HG02678 (cell line): ENCODE data around the gene AKT3.
"Not testable (repeated sequence)": the region's sequence is repeated elsewhere in the genome, so short reads cannot be mapped to it uniquely, and the experiment has no call there.

Experiments
- ATAC-seq: cut with Tn5 transposase; IDR thresholded peaks from one replicate; pipeline ENCODE4 v1.9.1; 2021; ENCODE audit warnings: mild to moderate bottlenecking, moderate library complexity; ENCODE audit not compliant: unreplicated experiment

Gene AKT3

DNA sequence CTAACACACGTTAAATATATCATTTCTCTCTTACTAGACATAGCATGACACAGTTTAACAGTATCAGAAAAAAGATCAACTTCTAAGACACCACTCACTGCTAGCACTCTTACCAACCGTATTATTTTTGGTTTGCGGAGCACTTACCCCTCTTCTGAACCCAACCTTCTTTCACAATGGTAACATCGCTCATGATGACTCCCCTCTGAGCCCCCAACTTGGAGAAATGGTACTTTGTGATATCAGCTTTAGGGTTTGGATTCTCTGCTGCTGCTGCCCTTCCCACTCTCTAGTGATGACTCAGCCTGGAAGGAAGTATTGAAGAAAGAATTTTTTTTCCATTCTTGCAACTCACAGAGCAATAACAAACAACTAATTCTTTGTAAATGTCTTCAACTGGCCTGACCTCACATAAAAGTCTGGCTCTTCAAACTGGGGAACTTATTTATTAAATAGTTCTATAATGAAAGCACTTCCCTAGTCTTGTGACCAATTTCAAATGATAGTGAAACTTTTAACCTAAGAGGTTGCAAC is 7.0 kb downstream of the AKT3 start:
- ATAC-seq = no peak

DNA sequence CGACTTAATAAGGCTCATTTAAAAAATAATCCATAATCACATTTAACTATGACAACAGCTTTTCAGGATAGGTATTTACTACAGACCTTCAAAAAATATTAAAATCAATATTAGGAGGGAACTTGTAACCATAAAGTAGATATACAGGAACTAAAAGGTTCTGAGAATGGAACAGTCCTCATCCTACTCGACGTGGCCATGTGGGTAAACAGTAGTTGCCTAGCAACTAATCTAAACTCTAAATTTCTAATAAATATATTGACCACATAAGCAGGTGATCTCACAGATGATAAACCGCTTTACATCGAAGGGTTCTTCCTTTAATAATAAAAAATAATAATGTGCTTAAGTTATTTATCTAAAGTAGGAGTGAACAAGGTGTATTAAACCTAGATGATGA is 7.9 kb downstream of the AKT3 start:
- ATAC-seq = no peak

DNA sequence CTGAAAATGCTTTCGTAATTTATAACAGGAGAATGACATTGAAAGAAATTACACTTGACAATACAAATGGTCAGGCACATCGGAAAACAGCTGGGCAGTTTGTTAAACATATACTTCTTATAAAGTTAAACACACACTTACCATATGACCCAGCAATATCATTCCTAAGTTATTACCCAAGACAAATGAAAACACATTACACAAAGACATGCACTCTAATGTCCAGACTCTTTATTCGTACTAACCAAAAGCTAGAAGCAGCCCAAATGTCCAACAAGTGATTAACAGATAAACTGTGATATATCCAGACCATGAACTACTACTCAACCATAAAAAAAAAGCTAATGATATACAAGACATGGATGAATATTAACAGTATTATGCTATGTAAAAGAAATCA is 8.5 kb downstream of the AKT3 start:
- no peak for ATAC-seq

DNA sequence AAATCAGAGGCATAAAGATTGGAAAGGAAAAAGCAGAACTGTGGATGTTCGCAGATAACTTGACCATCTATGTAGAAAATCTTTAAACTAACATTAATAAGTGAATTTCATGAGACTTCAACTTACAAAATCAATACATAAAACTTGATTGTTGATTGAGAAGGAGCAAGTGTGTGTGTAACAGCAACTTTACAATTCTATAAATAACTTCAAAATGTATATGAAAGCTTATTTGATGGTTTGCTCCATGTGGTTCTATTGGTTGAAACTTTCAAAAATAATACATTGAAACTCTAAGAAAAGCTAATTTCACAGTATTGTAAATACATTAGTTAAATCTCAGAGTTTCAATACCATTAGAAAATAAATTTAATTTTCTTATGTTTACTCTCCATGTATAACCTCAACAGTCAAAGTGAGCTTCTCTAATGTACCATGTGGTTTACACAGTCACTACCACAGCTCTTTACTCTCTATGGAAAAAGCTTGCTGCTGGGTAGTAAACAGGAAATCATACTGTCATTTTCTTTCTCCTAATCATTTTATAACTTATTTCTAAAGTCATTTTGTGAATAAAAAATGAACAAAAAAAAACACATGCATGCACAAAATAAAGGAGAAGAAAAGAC is 12.0 kb downstream of the AKT3 start:
- ATAC-seq = peak; percentile 86

DNA sequence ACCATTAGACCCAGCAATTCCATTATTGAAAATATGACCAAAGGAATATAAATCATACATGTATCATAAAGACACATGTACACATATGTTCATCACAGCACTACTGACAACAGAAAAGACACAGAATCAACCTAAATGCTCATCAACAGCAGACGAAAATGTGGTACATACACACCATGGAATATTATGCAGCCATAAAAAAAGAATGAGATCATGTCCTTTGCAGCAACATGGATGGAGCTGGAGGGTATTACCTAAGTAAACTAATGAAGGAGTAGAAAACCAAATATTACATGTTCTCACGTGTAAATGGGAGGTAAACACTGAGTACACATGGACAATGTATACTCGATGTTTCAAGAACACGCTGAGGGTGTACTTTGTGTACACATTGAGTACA is 15.9 kb downstream of the AKT3 start:
- ATAC-seq = no peak

DNA sequence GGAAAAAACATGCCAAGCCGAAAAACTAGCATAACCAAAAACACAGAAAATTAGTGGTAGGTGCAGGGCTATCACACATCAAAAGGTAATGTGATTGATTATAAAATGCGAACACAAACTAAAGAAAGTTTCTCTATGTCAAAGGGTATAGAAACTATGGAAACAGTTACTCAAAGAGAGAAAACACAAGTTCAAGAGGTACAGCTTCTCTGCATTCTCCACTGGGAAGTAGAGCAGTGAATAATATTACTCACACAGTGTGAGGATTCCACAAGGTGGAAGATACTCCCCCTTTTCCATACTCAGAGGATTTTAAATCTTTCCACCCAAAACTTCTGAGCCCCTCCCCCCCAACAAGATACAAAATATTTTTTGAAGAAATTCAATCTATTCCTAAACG is 18.6 kb downstream of the AKT3 start:
- no peak for ATAC-seq

DNA sequence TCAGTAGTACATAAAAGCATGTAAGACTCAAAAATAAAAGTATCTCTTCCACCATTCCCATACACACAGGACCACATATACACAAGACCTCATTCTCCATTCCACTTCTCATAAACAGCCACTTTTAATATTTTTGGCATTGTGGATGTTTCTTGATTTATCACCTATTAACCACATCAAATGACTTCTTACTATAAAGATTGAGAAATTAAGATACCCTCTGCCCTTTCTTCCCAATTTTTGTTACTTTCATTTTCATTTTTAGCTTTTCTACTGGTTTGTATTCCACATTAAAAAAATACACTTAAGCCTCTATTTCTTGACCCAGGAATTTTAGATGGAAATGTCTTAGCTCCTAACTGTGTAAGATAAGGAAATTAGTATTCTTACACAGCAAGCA is 22.8 kb downstream of the AKT3 start:
- no peak for ATAC-seq

DNA sequence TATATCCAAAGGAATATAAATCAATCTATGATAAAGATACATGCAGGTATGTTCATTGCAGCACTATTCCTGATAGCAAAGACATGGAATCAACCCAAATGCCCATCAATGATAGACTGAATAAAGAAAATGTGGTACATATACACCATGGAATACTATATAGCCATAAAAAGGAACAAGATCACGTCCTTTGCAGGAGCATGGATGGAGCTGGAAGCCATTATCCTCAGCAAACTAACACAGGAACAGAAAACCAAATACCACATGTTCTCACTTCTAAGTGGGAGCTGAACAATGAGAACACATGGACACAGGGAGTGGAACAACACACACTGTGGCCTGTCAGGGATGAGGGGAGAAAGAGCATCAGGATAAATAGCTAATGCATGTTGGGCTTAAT is 25.1 kb downstream of the AKT3 start:
- not testable (repeated sequence) for ATAC-seq

DNA sequence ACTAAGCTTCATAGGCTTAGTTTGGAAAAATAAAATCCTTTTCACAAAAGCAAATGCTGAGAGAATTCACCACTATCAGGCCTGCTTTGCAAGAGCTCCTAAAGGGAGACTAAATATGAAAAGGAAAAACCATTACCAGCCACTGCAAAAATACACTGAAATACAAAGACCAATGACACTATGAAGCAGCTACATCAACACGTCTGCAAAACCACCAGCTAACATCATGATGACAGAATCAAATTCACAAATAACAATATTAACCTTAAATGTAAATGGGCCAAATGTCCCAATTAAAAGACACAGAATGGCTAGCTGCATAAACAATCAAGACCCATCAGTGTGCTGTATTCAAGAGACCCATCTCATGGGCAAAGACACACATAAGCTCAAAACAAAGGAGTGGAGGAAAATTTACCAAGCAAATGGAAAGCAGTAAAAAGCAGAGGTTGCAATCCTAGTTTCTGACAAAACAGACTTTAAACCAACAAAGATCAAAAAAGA is 28.8 kb downstream of the AKT3 start:
- ATAC-seq = no peak

DNA sequence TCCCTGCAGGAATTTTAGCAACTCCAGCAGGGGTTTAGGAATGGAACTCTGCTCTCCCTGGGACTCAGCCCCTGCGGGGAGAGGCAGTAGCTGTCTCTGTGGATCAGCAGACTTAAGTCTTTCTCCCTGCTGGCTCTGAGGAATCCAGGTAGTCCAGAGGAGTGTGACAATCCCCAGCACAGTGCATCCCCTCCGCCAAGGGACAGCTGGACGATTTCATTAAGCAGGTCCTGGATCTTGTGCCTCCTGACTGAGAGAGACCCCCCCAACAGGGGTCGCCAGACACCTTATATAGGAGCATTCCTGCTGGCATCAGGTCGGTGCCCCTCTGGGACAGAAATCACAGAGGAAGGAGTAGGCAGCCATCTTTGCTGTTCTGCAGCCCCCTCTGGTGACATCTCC is 30.6 kb downstream of the AKT3 start:
- ATAC-seq = no peak

DNA sequence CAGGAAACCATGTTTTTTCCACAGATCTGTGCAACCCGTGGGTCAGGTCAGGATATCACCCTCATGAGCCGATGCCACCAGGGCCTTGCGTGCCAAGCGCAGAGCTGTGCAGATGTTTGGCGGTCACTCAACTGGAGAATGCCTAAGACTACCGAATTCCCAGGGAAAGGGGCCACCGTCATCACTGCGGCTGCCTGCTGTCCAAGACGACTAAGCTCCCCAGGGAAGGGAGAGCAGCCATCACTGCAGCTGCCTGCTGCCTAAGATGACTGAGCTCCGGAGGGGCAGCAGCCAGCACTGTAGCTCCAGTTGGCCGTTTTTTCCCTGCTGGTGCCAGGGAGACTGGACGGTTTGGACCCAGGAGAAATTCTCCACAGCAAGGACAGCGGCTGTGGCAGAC is 31.1 kb downstream of the AKT3 start:
- no peak for ATAC-seq

DNA sequence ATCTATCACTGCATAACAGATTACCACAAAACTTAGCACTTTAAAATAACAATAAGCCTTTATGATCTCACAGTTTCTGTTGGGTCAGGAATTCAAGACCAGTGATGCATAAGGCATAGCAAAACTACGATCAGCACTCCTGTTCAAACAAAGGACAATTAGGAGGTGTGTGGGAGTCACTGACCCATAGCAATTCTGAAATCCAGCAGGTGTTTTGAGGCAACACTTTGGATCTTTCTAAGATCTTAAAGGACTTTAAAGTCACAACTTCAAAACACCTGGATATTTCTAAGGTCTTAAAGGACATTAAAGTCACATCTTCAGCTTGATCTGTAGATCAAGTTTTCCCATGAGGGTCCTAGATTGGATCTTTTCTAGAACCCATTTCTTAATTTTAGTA is 35.3 kb downstream of the AKT3 start:
- no peak for ATAC-seq

DNA sequence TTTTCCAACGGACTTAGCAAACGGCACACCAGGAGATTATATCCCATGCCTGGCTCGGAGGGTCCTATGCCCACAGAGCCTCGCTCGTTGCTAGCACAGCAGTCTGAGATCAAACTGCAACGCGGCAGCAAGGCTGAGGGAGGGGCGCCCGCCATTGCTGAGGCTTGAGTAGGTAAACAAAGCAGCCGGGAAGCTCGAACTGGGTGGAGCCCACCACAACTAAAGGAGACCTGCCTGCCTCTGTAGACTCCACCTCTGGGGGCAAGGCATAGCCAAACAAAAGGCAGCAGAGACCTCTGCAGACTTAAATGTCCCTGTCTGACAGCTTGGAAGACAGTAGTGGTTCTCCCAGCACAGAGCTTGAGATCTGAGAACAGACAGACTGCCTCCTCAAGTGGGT is 42.7 kb downstream of the AKT3 start:
- not testable (repeated sequence) for ATAC-seq

DNA sequence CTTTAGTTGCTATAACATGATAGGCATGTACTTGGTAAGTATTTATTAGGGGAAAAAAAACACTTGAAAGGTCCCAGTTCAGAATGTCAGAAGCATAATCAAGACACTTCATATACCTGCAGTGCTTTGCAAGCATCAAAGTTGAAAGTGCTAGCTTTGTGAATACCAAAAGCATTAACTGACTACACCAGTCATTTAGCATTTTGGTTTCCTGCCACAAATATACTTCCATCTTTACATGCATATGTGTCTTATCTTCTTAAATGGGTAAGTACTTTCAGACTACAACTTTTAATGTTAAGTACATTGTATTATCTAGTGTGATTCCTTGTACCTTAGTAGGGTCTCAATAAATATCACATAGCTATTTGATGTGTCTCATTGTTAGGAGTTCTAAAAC is 43.7 kb downstream of the AKT3 start:
- ATAC-seq = no peak

DNA sequence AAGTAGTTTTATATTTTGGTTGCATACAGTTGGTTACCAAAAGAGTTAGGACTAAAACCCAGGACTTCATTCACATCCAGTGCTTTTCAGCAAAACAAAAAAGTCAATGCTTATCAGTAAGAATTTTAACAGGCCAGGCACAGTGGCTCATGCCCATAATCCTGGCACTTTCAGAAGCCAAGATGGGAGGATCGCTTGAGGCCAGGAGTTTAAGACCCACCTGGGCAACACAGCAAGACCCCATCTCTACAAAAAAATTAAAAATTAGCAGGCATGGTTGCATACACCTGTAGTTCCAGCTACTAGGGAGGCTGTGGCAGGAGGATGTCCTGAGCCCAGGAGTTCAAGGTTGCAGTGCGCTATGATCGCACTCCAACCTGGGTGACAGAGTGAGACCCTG is 47.3 kb downstream of the AKT3 start:
- no peak for ATAC-seq

DNA sequence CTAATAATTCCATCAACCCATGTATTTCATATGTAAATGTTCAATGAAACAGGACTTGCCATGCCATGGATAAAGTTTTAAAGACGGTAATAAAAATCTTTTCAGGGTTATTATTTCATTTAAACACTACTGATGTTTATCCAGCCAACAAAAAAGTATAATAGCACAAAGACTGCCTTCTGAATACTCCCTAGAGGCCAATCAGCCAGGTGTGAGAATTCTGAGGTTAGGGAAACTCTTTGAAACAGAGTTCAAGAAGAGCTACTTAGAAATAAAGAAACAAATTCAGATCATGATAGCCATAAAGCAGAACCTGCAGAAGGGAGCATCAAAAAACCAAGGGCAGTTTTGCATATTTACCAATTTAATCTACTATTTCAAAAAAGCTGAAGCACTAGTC is 48.7 kb downstream of the AKT3 start:
- no peak for ATAC-seq

DNA sequence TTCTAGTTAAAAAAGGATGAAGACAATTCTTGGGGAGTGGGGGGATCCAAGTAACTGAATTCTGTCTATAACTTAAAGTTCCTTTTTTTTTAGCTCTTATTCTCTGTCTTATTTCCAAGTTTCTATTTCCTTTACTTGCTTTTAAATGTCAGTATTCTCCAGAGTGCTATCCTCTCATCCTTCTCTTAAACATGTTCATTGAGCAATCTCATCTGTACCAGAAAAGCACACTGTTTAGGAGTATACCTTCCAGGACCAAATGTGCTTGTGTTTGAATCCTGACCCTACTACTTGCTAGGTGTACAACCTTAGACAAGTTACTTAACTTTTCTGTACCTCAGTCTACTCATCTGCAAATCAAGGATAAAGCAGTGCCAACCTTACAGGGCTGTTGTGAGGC is 50.1 kb downstream of the AKT3 start:
- ATAC-seq = no peak

DNA sequence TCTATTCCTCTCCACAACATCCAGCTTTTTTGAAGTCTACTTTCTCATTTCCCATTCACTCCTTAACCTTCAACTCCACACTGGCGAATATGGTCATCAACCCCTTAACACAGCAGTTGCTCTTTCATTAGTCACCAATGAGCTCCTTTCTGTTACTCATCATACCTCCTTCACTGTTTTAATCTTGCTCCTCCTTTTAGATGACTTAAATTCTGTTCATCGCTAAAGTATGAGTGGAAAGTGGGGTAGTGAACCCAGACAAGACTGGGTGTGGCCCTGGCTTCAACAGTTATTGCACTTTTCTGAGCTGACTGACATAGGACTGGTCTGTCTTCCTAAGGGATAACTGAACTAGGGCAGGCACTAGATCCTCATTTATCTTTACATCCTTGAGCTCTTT is 51.3 kb downstream of the AKT3 start:
- no peak for ATAC-seq

DNA sequence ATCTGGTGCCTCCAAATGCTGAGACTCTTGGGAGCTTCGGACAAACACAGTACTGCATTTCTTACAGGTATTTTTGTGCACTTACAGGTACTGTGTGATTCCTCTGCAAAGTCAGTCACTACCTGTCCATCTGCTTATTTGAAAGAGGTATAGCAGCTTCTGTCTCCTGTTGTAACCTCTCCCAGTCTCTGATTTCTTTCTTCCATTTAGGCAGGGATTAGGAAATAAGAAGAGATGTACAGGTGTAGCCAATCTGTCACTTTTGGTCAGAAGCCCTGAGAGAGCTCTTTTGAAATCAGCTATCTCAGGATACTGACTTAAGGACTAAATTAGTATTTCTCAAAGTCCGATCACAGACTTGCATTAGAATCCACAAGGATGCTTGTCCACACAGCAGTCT is 54.0 kb downstream of the AKT3 start:
- no peak for ATAC-seq

DNA sequence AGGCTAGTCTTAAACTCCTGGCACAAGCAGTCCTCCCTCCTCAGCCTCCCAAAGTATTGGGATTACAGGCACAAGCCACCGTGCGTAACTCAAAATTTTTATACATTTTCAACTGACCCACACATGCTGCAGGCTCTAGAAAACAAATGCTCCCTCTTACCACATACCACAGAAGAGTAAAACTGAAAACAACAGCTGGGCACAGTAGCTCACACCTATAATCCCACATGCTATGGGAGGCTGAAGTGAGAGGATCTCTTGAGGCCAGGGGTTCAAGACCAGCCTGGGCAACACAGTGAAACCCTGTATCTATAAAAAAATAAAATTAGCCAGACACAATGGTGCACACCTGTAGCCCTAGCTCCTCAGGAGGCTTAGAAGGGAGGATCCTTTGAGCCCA is 56.7 kb downstream of the AKT3 start:
- ATAC-seq = no peak

DNA sequence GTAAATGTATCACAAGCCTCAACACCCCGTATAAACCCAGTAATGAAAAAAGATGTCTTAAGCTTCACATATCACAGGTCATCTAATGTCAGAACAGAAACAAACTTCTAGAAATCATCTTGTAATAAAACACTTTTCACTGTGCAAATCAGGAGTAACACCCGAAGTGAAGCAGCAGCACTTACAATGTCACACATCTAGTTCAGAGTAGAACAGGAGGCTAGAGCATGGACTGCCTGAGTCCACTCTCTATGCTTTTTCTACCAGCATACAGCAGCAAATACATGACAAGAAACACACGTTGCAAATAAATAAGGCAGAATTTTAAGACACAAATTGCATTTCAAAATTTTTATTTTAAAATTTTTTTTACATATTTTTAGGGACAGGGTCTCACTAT is 57.2 kb downstream of the AKT3 start:
- no peak for ATAC-seq

DNA sequence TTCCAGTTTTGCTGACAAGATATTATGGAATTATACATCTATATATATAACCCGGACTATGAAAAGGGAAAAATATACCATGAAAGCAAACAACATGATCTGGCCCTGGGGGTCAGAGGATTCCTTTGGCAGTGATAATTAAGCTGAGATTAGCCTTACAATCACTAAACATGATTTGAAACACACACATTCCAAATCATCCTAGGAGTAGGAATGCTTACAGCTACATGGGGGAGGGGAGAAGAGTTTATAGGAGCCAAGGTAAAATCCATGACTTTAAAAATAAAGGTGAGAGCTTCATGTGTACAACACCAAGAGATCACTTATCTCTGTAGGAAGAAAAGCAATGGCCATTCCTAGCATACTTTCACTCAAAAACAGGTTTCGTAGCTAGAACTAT is 57.6 kb downstream of the AKT3 start:
- ATAC-seq = no peak

DNA sequence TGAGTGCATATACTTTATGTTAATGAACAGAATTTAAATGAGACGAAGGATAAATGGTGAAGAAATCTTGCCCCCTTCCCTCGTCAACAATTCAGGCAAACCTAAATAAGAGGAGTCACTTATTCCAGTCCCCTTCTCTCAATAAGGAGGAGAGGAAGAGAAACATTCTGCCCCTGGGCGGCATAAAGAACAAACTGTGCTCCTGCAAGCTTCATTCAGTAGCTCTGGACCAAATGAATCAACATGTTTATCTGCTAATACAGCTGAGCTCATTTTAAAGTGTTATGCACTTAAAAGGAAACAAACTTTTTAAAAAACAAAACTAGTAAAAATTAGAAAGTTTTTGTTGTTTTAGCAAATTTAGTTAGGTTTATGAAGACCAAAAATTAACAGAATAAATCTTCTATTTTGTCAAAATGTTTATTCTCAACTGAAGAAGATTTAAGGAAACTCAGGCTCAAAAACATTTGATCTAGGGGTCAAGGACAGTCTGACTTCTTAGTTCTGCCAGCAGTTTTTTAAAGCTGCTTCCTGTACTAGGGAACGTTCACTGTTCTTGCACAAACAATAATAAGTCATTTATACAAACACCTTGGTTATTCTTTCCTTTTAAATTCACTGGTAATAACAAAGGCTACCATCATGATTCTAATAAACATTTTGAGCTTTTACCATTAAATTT is 58.3 kb downstream of the AKT3 start:
- ATAC-seq = no peak
